ENCODE measurements around the gene C10orf71. TPM values are rescaled to one million over a fixed set of nuclear protein-coding genes. Genes with fewer than 3 reads are reported as not detected.

C10orf71 gene
- total RNA-seq, 1 experiment from 2014 or later: not detected

GRCh38 chr10:49329146-49329505, 30.2 kb downstream of the C10orf71 start:
- Histone ChIP-seq H3K4me1 (ENCODE audit: insufficient read depth, low read length, poor library complexity, severe bottlenecking) (no peaks in the 10 kb centered on the region), H3K9me3 (ENCODE audit: low read depth, low read length, poor library complexity, severe bottlenecking) (no peaks in the 10 kb centered on the region), H3K36me3 (ENCODE audit: insufficient read depth, low read length, poor library complexity, severe bottlenecking) (no peaks in the 10 kb centered on the region), H3K4me3 (ENCODE audit: low read depth, low read length, poor library complexity, severe bottlenecking) (no peak overlapping the region), H3K27me3 (replicated peaks; ENCODE audit: insufficient read depth, low read depth, low read length, poor library complexity) (peaks cover 18% of the 10 kb centered on the region), H3K27ac (ENCODE audit: low read depth, low read length, poor library complexity, severe bottlenecking) (no peak overlapping the region)
- POLR2A ChIA-PET (ENCODE audit: low non-redundant PET): no interaction called here
- TF ChIP-seq CTCF (conservative IDR thresholded peaks at IDR 0.05; ENCODE audit: low read depth, low read length): no peak
- no peak for TF ChIP-seq EZH2 (IDR thresholded peaks at IDR 0.05; ENCODE audit: borderline replicate concordance, low read depth, low read length, poor library complexity, severe bottlenecking)
- DNase-seq (ENCODE audit: low spot score): no peak
- CTCF ChIA-PET: no interaction called here
- no TSS peak for BruUV-seq (replicated peaks)
- intact Hi-C loops (cut with micrococcal nuclease; ENCODE audit: unreplicated experiment): no loop called here

GRCh38 chr10:49330127-49330665, 31.2 kb downstream of the C10orf71 start:
- H3K4me1 ChIP-seq (ENCODE audit: insufficient read depth, low read length, poor library complexity, severe bottlenecking): no peaks in the 10 kb centered on the region
- no peaks in the 10 kb centered on the region for H3K36me3 ChIP-seq (ENCODE audit: insufficient read depth, low read length, poor library complexity, severe bottlenecking)
- BruUV-seq (replicated peaks): no TSS peak
- DNase-seq (ENCODE audit: low spot score): no peak
- intact Hi-C loops (cut with micrococcal nuclease; ENCODE audit: unreplicated experiment): no loop called here
- peaks cover 10% of the 10 kb centered on the region for H3K27me3 ChIP-seq (replicated peaks; ENCODE audit: insufficient read depth, low read depth, low read length, poor library complexity)
- H3K4me3 ChIP-seq (ENCODE audit: low read depth, low read length, poor library complexity, severe bottlenecking): no peak overlapping the region
- H3K27ac ChIP-seq (ENCODE audit: low read depth, low read length, poor library complexity, severe bottlenecking): no peak overlapping the region
- TF ChIP-seq CTCF (conservative IDR thresholded peaks at IDR 0.05; ENCODE audit: low read depth, low read length) (no peak), EZH2 (IDR thresholded peaks at IDR 0.05; ENCODE audit: borderline replicate concordance, low read depth, low read length, poor library complexity, severe bottlenecking) (no peak)
- ChIA-PET CTCF (no interaction called here), POLR2A (ENCODE audit: low non-redundant PET) (no interaction called here)
- H3K9me3 ChIP-seq (ENCODE audit: low read depth, low read length, poor library complexity, severe bottlenecking): no peaks in the 10 kb centered on the region

- no peaks in the 10 kb centered on the region for H3K4me1 ChIP-seq (ENCODE audit: insufficient read depth, low read length, poor library complexity, severe bottlenecking)
- intact Hi-C loops (cut with micrococcal nuclease; ENCODE audit: unreplicated experiment): no loop called here
- no peak for DNase-seq (ENCODE audit: low spot score)
- no peaks in the 10 kb centered on the region for H3K36me3 ChIP-seq (ENCODE audit: insufficient read depth, low read length, poor library complexity, severe bottlenecking)
- TF ChIP-seq CTCF (conservative IDR thresholded peaks at IDR 0.05; ENCODE audit: low read depth, low read length): no peak
- TF ChIP-seq EZH2 (IDR thresholded peaks at IDR 0.05; ENCODE audit: borderline replicate concordance, low read depth, low read length, poor library complexity, severe bottlenecking): no peak
- no peaks in the 10 kb centered on the region for H3K9me3 ChIP-seq (ENCODE audit: low read depth, low read length, poor library complexity, severe bottlenecking)
- no peak overlapping the region for H3K4me3 ChIP-seq (ENCODE audit: low read depth, low read length, poor library complexity, severe bottlenecking)
- no TSS peak for BruUV-seq (replicated peaks)
- peaks cover 7% of the 10 kb centered on the region for H3K27me3 ChIP-seq (replicated peaks; ENCODE audit: insufficient read depth, low read depth, low read length, poor library complexity)
- CTCF ChIA-PET: no interaction called here
- POLR2A ChIA-PET (ENCODE audit: low non-redundant PET): no interaction called here
- H3K27ac ChIP-seq (ENCODE audit: low read depth, low read length, poor library complexity, severe bottlenecking): no peak overlapping the region
These were observed 32.5 kb downstream of the C10orf71 start for GRCh38 chr10:49331431-49331830.
